ENCODE measurements around the gene ERICH6.

ERICH6 gene

DNA sequence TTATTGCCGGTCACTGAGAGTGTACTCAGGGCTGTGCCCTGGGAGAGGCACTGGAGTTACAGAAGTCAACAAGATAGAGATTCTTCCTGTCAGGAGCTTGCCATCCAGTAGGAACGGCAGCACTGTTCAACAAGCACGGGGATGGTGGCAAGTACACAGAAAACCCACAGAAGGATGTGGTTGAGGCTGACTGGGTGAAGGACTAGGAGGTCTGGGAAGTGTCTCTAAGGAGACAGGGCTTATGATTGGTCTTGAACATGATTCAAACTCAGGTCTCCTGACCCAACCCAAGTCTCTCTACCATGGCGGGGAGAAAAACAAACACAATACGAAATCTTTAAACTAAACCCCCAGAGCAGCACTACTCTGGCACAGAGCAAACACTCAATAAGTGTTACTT is 37.6 kb downstream of the ERICH6 start:
- no peak for DNase-seq (ENCODE audit: low read depth, low spot score)
- in situ Hi-C loops (cut with HindIII; ENCODE audit: low sequenced_read_pairs), result no loop called here
- TF ChIP-seq, protein P1, sequence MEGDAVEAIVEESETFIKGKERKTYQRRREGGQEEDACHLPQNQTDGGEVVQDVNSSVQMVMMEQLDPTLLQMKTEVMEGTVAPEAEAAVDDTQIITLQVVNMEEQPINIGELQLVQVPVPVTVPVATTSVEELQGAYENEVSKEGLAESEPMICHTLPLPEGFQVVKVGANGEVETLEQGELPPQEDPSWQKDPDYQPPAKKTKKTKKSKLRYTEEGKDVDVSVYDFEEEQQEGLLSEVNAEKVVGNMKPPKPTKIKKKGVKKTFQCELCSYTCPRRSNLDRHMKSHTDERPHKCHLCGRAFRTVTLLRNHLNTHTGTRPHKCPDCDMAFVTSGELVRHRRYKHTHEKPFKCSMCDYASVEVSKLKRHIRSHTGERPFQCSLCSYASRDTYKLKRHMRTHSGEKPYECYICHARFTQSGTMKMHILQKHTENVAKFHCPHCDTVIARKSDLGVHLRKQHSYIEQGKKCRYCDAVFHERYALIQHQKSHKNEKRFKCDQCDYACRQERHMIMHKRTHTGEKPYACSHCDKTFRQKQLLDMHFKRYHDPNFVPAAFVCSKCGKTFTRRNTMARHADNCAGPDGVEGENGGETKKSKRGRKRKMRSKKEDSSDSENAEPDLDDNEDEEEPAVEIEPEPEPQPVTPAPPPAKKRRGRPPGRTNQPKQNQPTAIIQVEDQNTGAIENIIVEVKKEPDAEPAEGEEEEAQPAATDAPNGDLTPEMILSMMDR (IDR thresholded peaks at IDR 0.05; ENCODE audit: low read depth, low read length), result no peak
- no peak overlapping the region for H3K4me3 ChIP-seq (ENCODE audit: low read depth, low read length)

- no peak for DNase-seq (ENCODE audit: low read depth, low spot score)
- TF ChIP-seq, protein P1 (IDR thresholded peaks at IDR 0.05; ENCODE audit: low read depth, low read length), result no peak
- in situ Hi-C loops (cut with HindIII; ENCODE audit: low sequenced_read_pairs), result no loop called here
- no peak overlapping the region for H3K4me3 ChIP-seq (ENCODE audit: low read depth, low read length)
Measured at GRCh38 chr3:150663461-150663860, 40.3 kb downstream of the ERICH6 start.

- in situ Hi-C loops (cut with HindIII; ENCODE audit: low sequenced_read_pairs), result no loop called here
- H3K4me3 ChIP-seq (ENCODE audit: low read depth, low read length), result no peak overlapping the region
- TF ChIP-seq, protein P1 (IDR thresholded peaks at IDR 0.05; ENCODE audit: low read depth, low read length), result no peak
- no peak for DNase-seq (ENCODE audit: low read depth, low spot score)
Measured at GRCh38 chr3:150662410-150663200, 41.1 kb downstream of the ERICH6 start.

- TF ChIP-seq, protein P1 (IDR thresholded peaks at IDR 0.05; ENCODE audit: low read depth, low read length), result no peak
- in situ Hi-C loops (cut with HindIII; ENCODE audit: low sequenced_read_pairs), result no loop called here
- H3K4me3 ChIP-seq (ENCODE audit: low read depth, low read length), result no peak overlapping the region
- DNase-seq (ENCODE audit: low read depth, low spot score), result no peak
Measured at GRCh38 chr3:150656316-150656715, 47.4 kb downstream of the ERICH6 start.

GRCh38 chr3:150653110-150653561 is 50.6 kb downstream of the ERICH6 start:
- in situ Hi-C loops (cut with HindIII; ENCODE audit: low sequenced_read_pairs), result no loop called here

GRCh38 chr3:150640256-150640655 is 63.5 kb downstream of the ERICH6 start:
- no peak overlapping the region for H3K4me3 ChIP-seq (ENCODE audit: low read depth, low read length)
- in situ Hi-C loops (cut with HindIII; ENCODE audit: low sequenced_read_pairs), result no loop called here
- TF ChIP-seq, protein P1 (IDR thresholded peaks at IDR 0.05; ENCODE audit: low read depth, low read length), result no peak
- no peak for DNase-seq (ENCODE audit: low read depth, low spot score)

More at GRCh38 chr3:150653110-150653561, 50.6 kb downstream of the ERICH6 start:
- TF ChIP-seq, protein P1 (IDR thresholded peaks at IDR 0.05; ENCODE audit: low read depth, low read length), result no peak
- DNase-seq (ENCODE audit: low read depth, low spot score), result no peak
- no peak overlapping the region for H3K4me3 ChIP-seq (ENCODE audit: low read depth, low read length)

Measured in astrocyte of the spinal cord (primary cell).